Choroid plexus epithelial cell (primary cell): Measurements from ENCODE around the gene NXN.
A peak's percentile ranks its signal among the peaks of the same experiment; 100 is the strongest.
"Not testable (repeated sequence)": the region's sequence is repeated elsewhere in the genome, so short reads cannot be mapped to it uniquely, and the experiment has no call there.

Experiments used
- DNase-seq: peaks from one replicate; pipeline ENCODE4 v3.0.0-alpha.2; 2010; ENCODE audit warnings: low read depth
- H3K4me3 ChIP-seq: 2 replicates; pipeline ENCODE4 v1.5.1; 2011; ENCODE audit warnings: low read depth, mild to moderate bottlenecking, control low read depth, low read length, moderate library complexity
- TF ChIP-seq, protein P1 (sequence below): conservative IDR thresholded peaks from 2 replicates; pipeline ENCODE4 v1.5.1; 2011; ENCODE audit warnings: low read depth, mild to moderate bottlenecking, control low read depth, inconsistent platforms, low read length, moderate library complexity

Gene NXN

DNA sequence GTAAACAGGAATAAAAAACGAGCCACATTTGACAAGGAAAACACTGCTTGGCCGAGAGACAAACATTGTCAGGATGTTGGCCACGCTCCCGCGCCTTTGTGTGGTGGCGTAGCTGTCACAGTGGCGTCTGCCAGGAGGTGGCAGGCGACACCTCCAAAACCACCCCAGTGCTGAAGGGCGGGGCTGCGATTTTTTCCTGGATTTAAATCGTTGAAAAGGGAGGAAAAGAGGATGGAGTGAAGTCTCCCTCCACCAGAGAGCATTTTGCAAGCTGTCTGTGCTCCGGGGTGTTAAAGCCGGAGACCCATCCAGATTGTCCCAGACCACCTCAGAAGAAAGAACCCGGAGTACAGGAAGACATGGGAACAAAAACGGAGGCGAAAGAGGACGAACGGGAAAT is 184.7 kb downstream of the NXN start:
- DNase-seq = peak; percentile 77
- peak overlapping the region; percentile 33 for H3K4me3 ChIP-seq
- TF ChIP-seq, protein P1, sequence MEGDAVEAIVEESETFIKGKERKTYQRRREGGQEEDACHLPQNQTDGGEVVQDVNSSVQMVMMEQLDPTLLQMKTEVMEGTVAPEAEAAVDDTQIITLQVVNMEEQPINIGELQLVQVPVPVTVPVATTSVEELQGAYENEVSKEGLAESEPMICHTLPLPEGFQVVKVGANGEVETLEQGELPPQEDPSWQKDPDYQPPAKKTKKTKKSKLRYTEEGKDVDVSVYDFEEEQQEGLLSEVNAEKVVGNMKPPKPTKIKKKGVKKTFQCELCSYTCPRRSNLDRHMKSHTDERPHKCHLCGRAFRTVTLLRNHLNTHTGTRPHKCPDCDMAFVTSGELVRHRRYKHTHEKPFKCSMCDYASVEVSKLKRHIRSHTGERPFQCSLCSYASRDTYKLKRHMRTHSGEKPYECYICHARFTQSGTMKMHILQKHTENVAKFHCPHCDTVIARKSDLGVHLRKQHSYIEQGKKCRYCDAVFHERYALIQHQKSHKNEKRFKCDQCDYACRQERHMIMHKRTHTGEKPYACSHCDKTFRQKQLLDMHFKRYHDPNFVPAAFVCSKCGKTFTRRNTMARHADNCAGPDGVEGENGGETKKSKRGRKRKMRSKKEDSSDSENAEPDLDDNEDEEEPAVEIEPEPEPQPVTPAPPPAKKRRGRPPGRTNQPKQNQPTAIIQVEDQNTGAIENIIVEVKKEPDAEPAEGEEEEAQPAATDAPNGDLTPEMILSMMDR = peak; percentile 79

DNA sequence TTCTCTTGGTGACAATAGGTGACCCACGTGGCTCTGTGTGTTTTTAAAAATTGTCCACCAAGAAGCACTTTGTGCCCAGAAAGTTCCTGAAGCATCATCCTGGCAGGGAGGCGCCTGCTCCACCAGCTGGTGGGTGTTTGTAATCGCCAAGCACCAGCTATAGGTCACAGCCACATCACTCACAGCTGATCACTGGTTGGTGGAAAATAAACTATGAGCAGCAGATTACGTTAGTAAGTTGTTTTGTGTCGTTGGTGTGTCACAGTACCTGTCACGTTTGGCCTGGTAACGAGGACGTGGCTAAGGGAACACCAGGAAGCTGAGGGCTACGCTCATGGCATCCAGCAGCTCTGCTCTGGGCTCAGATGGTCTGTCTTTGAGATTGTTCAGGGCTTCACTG is 187.3 kb downstream of the NXN start:
- no peak overlapping the region for H3K4me3 ChIP-seq
- no peak for DNase-seq
- TF ChIP-seq, protein P1 = no peak

- H3K4me3 ChIP-seq = no peak overlapping the region
- TF ChIP-seq, protein P1 = no peak
- no peak for DNase-seq
Measured at GRCh38 chr17:791829-792228, 187.7 kb downstream of the NXN start.

DNA sequence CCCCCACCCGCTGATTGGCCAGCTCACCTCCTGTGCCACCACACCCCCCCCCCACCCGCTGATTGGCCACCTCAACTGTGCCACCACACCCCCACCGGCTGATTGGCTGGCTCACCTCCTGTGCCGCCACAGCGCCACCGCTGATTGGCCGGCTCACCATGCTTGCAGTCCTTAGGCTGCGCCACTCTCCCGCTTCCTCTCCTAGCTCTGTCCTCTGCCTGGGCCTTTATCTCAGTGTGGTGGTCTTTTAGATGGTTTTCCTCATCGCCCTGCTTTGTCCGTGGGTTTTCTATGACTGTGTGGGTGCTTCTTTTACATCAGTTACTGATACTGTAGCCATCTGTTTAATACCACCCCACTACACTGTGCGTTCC is 188.7 kb downstream of the NXN start:
- H3K4me3 ChIP-seq = not testable (repeated sequence)
- DNase-seq = peak; percentile 50

DNA sequence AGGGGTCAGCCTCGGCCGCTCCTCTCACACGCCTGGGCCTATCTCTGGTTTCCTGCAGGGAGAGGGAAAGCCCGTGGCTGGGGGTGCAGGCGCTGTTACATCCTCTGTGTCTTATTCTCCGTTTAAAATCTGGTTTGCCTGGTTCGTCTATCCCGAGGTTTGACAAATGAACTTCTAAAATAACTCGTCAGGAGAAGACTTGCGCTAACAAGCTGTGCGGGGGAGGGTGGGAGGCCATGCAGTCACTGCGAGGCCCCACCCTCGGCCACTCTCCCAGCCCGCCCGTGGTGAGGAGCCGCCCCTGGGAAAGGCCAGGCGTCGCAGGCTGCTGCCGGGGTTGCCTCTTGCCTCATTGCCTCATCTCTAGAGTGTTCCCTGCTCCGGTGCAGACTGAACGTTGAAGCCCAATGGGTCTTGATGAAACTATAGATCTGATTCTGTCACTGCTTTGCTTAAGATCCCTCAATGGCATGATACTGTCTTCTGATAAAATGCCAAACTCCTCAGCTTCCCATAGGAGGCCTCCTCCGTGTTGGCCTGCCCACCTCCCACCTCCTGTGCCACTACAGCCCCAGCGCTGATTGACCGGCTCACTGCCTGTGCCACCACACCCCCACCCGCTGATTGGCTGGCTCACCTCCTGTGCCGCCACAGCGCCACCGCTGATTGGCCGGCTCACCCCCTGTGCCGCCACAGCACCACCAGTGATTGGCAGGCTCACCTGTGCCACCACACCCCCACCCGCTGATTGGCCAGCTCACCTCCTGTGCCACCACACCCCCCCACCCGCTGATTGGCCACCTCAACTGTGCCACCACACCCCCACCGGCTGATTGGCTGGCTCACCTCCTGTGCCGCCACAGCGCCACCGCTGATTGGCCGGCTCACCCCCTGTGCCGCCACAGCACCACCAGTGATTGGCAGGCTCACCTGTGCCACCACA is 189.4 kb downstream of the NXN start:
- H3K4me3 ChIP-seq = not testable (repeated sequence)
- peak; percentile 69 for DNase-seq

GRCh38 chr17:789160-789840 is 190.3 kb downstream of the NXN start:
- DNase-seq = no peak
- H3K4me3 ChIP-seq = no peak overlapping the region
- TF ChIP-seq, protein P1 = no peak

GRCh38 chr17:788551-788950 is 191.0 kb downstream of the NXN start:
- H3K4me3 ChIP-seq = no peak overlapping the region
- TF ChIP-seq, protein P1 = no peak
- DNase-seq = no peak
